Heart left ventricle (tissue), 16 donors: Measurements from ENCODE around the gene INHBC. TPM values are rescaled to one million over a fixed set of nuclear protein-coding genes. Genes with fewer than 3 reads are reported as not detected.
"Not testable (repeated sequence)": the region's sequence is repeated elsewhere in the genome, so short reads cannot be mapped to it uniquely, and the experiment has no call there.

Experiments
- ATAC-seq, 4 donors: fragments of 200-7000 bp; cut with Tn5 transposase; one replicate each; pipeline ENCODE4 v1.9.1; 2020 to 2022; ENCODE audit warnings: moderate library complexity in 4 of 4, mild to moderate bottlenecking in 3 of 4, moderate number of reproducible peaks in 1 of 4
- DNase-seq, 5 donors: peaks; one replicate each; pipeline ENCODE4 v3.0.0-alpha.2; 2020
- H3K27ac ChIP-seq, 12 donors: fragments of 200-600 bp; sonication (generic) in 4 of 12; one replicate each; pipeline versions ENCODE4 v1.5.0 to v1.8.0; 2016 to 2022; ENCODE audit warnings: mild to moderate bottlenecking in 2 of 12
- H3K27me3 ChIP-seq, 9 donors: fragments of 200-600 bp; sonication (generic) in 2 of 9; one replicate each; pipeline versions ENCODE4 v1.5.1 to v1.8.0; 2016 to 2022; ENCODE audit warnings: mild to moderate bottlenecking in 3 of 9
- H3K36me3 ChIP-seq, 9 donors: fragments of 200-600 bp; sonication (generic) in 2 of 9; one replicate each; pipeline versions ENCODE4 v1.5.0 to v1.8.0; 2018 to 2022; ENCODE audit warnings: mild to moderate bottlenecking in 2 of 9
- H3K4me1 ChIP-seq, 12 donors: fragments of 200-600 bp; sonication (generic) in 4 of 12; one replicate each; pipeline versions ENCODE4 v1.5.0 to v1.8.0; 2016 to 2022; ENCODE audit warnings: mild to moderate bottlenecking in 3 of 12
- H3K4me3 ChIP-seq, 12 donors: fragments of 200-600 bp; sonication (generic) in 4 of 12; one replicate each; pipeline versions ENCODE4 v1.5.0 to v1.8.0; 2017 to 2022; ENCODE audit warnings: mild to moderate bottlenecking in 9 of 12, moderate library complexity in 4 of 12
- H3K9me3 ChIP-seq, 12 donors: fragments of 200-600 bp; sonication (generic) in 4 of 12; one replicate each; pipeline versions ENCODE4 v1.5.0 to v1.8.0; 2016 to 2022; ENCODE audit warnings: mild to moderate bottlenecking in 1 of 12
- CTCF ChIP-seq, 12 donors: fragments of 200-600 bp; sonication (generic) in 4 of 12; IDR thresholded peaks; one replicate each; pipeline versions ENCODE4 v1.5.0 to v1.8.0; 2018 to 2022; ENCODE audit warnings: antibody characterized with exemption in 12 of 12, mild to moderate bottlenecking in 5 of 12
- POLR2A ChIP-seq, 2 donors: fragments of 450-650 bp; IDR thresholded peaks; one replicate each; pipeline ENCODE4 v1.6.1; 2017; ENCODE audit warnings: antibody characterized with exemption in 2 of 2, mild to moderate bottlenecking in 2 of 2, moderate library complexity in 2 of 2
- WGBS, 4 donors: extraction: QIAGEN DNeasy Blood & Tissue Kit in 2 of 4; methylation state at CpG; one replicate each; pipeline versions ENCODE4 v1.1.5 to v1.1.7; 2013 to 2018; 5-methylcytosine and 5-hydroxymethylcytosine counted together
- intact Hi-C, 10 donors: fragments of 100-400 bp; cut with DNase I; formaldehyde crosslinking; loops; one replicate each; pipeline versions ENCODE4 v1.11.1 to v1.14.2; 2022
- polyA plus RNA-seq, 2 donors: library from polyadenylated mRNA; stranded (reverse); fragments of 200-250 nt; gene quantifications; one replicate each; pipeline ENCODE4 v1.2.3, GENCODE V29; 2013
- total RNA-seq, 9 donors: library from RNA; depleted of rRNA in 2 of 9; stranded (reverse); fragments of >200 nt in 2 of 9; fragmentation: NEBNext Ultra II Directional in 3 of 9; extraction: Animal tissue kit (Norgen Biotek cat#: 25700) in 3 of 9; gene quantifications; one replicate each; pipeline versions ENCODE4 v1.1.0 to v1.2.4, GENCODE V29; 2016 to 2023
- donor health status: ischemic (EF 13 %, LVEDD 7.1; RV severe dilation, severe dysfunction).
- donor health status: healthy with polysubstance abuse.
- donor health status: DM: no; HTN: yes; CAD: no.
- donor health status: DM: no; HTN: no; CAD: no.
- donor health status: ischemic (EF 25% LVEDD 6.9; RV normal size, moderate dysfunction).
- donor health status: ischemic (EF 25% LVEDD 5.7; RV mildly dilated, moderate dysfunction).
- donor health status: healthy.
- donor health status: DM: yes; HTN: yes; CAD: no.
- donor health status: ischemic (EF 35%, LVEDD 5.7; RV mildly dilated, moderate dysfunction).
- donor health status: nonischemic (EF 11% LVEDD 7.7; RV severe dilation, severe dysfunction).
- donor health status: DM: yes; HTN: yes; CAD: no.
- donor health status: PGD.
- donor health status: ischemic (EF 29% LVEDD 5.4; RV normal size, mild dysfunction).
- donor health status: nonischemic (EF 23%, LVEDD 6.1; RV moderate dilation, normal function).

The INHBC gene
- total and polyA plus RNA-seq, 11 donors = 0.03 to 0.27 TPM; not detected in 9

- no peak for ATAC-seq
Observed at GRCh38 chr12:57441846-57442427, 7.4 kb downstream of the INHBC start.

GRCh38 chr12:57444337-57444736 is 9.8 kb downstream of the INHBC start:
- H3K27me3 ChIP-seq, intact Hi-C loops, H3K4me3 ChIP-seq, H3K4me1 ChIP-seq, ATAC-seq, H3K27ac ChIP-seq, H3K36me3 ChIP-seq, DNase-seq: not testable (repeated sequence)
- peaks cover 0 to 12% (median 0%) of the 10 kb centered on the region in 12 donors for H3K9me3 ChIP-seq
- 85 to 87% (median 86%) methylated on average over 6 of the region's 6 CpGs for WGBS, 4 donors

More at GRCh38 chr12:57441846-57442427, 7.4 kb downstream of the INHBC start:
- Histone ChIP-seq H3K4me3 (no peak overlapping the region), H3K4me1 (no peaks in the 10 kb centered on the region), H3K36me3 (no peaks in the 10 kb centered on the region), H3K27ac (no peak overlapping the region), H3K9me3 (peaks cover 0 to 11% (median 0%) of the 10 kb centered on the region in 12 donors), H3K27me3 (no peaks in the 10 kb centered on the region)
- intact Hi-C loops = no loop called here
- no peak for TF ChIP-seq CTCF (IDR thresholded peaks at IDR 0.05)
- no peak for TF ChIP-seq POLR2A (IDR thresholded peaks at IDR 0.05)
- WGBS, 4 donors = 54 to 100% (median 75%) methylated on average over 1 of the region's 1 CpG
- no peak for DNase-seq

- Histone ChIP-seq H3K4me3 (no peak overlapping the region), H3K27me3 (no peaks in the 10 kb centered on the region), H3K27ac (no peak overlapping the region), H3K36me3 (no peaks in the 10 kb centered on the region), H3K9me3 (peaks cover 0 to 12% (median 0%) of the 10 kb centered on the region in 12 donors), H3K4me1 (no peaks in the 10 kb centered on the region)
- WGBS, 4 donors = 74 to 79% (median 77%) methylated on average over 5 of the region's 5 CpGs
- DNase-seq = no peak
- TF ChIP-seq POLR2A (IDR thresholded peaks at IDR 0.05) (no peak), CTCF (IDR thresholded peaks at IDR 0.05) (no peak)
- no peak for ATAC-seq
- intact Hi-C loops = no loop called here
Observed at GRCh38 chr12:57444744-57445143, 10.2 kb downstream of the INHBC start.

GRCh38 chr12:57446292-57446960 is 11.8 kb downstream of the INHBC start:
- H3K9me3 ChIP-seq = peaks cover 0 to 8% (median 0%) of the 10 kb centered on the region in 12 donors
- peaks cover 0 to 5% (median 0%) of the 10 kb centered on the region in 12 donors for H3K4me1 ChIP-seq
- H3K27me3 ChIP-seq = no peaks in the 10 kb centered on the region
- no peak for TF ChIP-seq CTCF (IDR thresholded peaks at IDR 0.05)
- TF ChIP-seq POLR2A (IDR thresholded peaks at IDR 0.05) = no peak
- ATAC-seq (no peak), DNase-seq (no peak)
- no peak overlapping the region for H3K4me3 ChIP-seq
- 96 to 98% (median 96%) methylated on average over 6 of the region's 6 CpGs for WGBS, 4 donors
- intact Hi-C loops = no loop called here
- H3K36me3 ChIP-seq = no peaks in the 10 kb centered on the region
- H3K27ac ChIP-seq = no peak overlapping the region
